HUES6 (cell line): Measurements from ENCODE around the gene TET1.
"Not testable (repeated sequence)": the region's sequence is repeated elsewhere in the genome, so short reads cannot be mapped to it uniquely, and the experiment has no call there.

ENCODE experiments used
- H3K27ac ChIP-seq: 2 replicates; pipeline ENCODE4 v1.7.0; 2013; ENCODE audit warnings: low read depth, mild to moderate bottlenecking, low read length, inconsistent platforms
- H3K27me3 ChIP-seq: 2 replicates; pipeline ENCODE4 v1.6.1; 2013; ENCODE audit warnings: low read length; ENCODE audit not compliant: control insufficient read depth, insufficient read depth
- H3K36me3 ChIP-seq: 2 replicates; pipeline ENCODE4 v1.6.1; 2013; ENCODE audit warnings: low read length; ENCODE audit not compliant: control insufficient read depth, insufficient read depth
- H3K4me1 ChIP-seq: 2 replicates; pipeline ENCODE4 v1.6.1; 2013; ENCODE audit warnings: low read length; ENCODE audit not compliant: control insufficient read depth, insufficient read depth
- H3K4me3 ChIP-seq: 2 replicates; pipeline ENCODE4 v1.5.1; 2013; ENCODE audit warnings: low read depth, low read length
- H3K9ac ChIP-seq: one replicate; pipeline ENCODE4 v1.6.1; 2013; ENCODE audit warnings: mild to moderate bottlenecking, low read length
- H3K9me3 ChIP-seq: 2 replicates; pipeline ENCODE4 v1.6.1; 2013; ENCODE audit warnings: low read depth, low read length; ENCODE audit not compliant: control insufficient read depth, insufficient read depth

TET1 gene

DNA sequence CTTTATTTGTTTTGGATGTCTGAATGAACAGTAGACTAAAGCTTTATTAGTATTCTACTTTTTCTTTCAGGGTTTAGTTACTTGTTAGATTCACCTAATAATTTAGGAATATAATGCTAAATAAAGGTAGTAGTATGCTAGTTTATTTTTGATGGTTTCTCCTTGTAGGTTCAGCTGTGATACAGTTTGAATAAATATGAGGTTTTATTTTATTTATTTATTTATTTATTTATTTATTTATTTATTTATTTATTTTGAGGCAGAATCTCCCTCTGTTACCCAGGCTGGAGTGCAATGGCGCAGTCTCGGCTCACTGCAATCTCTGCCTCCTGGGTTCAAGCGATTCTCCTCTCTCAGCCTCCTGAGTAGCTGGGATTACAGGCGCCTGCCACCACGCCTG lies 180.5 kb downstream of the TET1 start:
- H3K9me3 ChIP-seq, H3K27ac ChIP-seq, H3K4me1 ChIP-seq, H3K27me3 ChIP-seq, H3K9ac ChIP-seq, H3K4me3 ChIP-seq: not testable (repeated sequence)
- H3K36me3 ChIP-seq, result peaks cover 91% of the 10 kb centered on the region

DNA sequence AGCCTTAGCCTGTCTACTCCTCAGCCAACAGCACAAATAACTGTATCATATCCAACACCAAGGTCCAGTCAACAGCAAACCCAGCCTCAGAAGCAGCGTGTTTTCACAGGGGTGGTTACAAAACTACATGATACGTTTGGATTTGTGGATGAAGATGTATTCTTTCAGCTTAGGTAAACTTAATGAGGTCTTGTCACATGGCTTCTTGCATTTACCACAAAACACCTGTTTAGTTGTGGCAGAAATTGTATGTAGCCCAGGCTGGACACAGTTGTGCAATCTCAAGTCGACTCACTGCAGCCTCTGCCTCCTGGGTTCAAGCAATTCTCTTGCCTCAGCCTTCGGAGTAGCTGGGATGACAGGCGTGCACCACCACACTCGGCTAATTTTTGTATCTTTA lies 182.3 kb downstream of the TET1 start:
- Histone ChIP-seq H3K9me3 (no peaks in the 10 kb centered on the region), H3K27me3 (no peaks in the 10 kb centered on the region), H3K4me3 (no peak overlapping the region), H3K27ac (no peak overlapping the region), H3K4me1 (no peaks in the 10 kb centered on the region), H3K9ac (no peak overlapping the region), H3K36me3 (peaks cover 89% of the 10 kb centered on the region)
